Activated CD8-positive, alpha-beta memory T cell treated with anti-CD3 and anti-CD28 coated beads, Interleukin-2, amount 10 ng/mL, durations not matched to agents 7 days and 5 days (primary cell): Measurements from ENCODE around the gene PPP2R2C. TPM values are rescaled to one million over a fixed set of nuclear protein-coding genes. Genes with fewer than 3 reads are reported as not detected.

Experiments used
- ATAC-seq: fragments of 150-1000 bp; cut with Tn5 transposase; one replicate; pipeline ENCODE4 v1.10.0; 2021; ENCODE audit warnings: moderate library complexity
- CTCF ChIA-PET: fragments of 350-600 bp; sonication (Branson Sonifier 250); formaldehyde crosslinking; loops from one replicate; lab custom pipeline; 2021; ENCODE audit warnings: antibody characterized with exemption; lab: Charles Lee
- DNase-seq: peaks from one replicate; pipeline ENCODE4 v3.0.0-alpha.2; 2020
- H3K27ac Mint-ChIP-seq: one replicate; pipeline ENCODE4 v1.8.0; 2021; ENCODE audit warnings: mild to moderate bottlenecking, mixed read lengths
- H3K27me3 Mint-ChIP-seq: one replicate; pipeline ENCODE4 v1.8.0; 2021; ENCODE audit warnings: mixed read lengths
- H3K36me3 Mint-ChIP-seq: one replicate; pipeline ENCODE4 v1.8.0; 2021; ENCODE audit warnings: mild to moderate bottlenecking, mixed read lengths
- H3K4me1 Mint-ChIP-seq: one replicate; pipeline ENCODE4 v1.8.0; 2021; ENCODE audit warnings: mixed read lengths
- H3K4me3 Mint-ChIP-seq: one replicate; pipeline ENCODE4 v1.8.0; 2021; ENCODE audit warnings: mild to moderate bottlenecking, moderate library complexity, mixed read lengths
- H3K9me3 Mint-ChIP-seq: one replicate; pipeline ENCODE4 v1.8.0; 2022; ENCODE audit warnings: low read depth, mixed read lengths
- total RNA-seq, 2 experiments: library from RNA; stranded (reverse); gene quantifications; one replicate each; pipeline ENCODE4 v1.2.3, GENCODE V29; 2021

The PPP2R2C gene
- total RNA-seq, 2 experiments from 2014 or later = not detected

- Mint-ChIP-seq H3K27ac (no peak overlapping the region), H3K4me1 (no peaks in the 10 kb centered on the region), H3K27me3 (no peaks in the 10 kb centered on the region), H3K9me3 (peaks cover 7% of the 10 kb centered on the region), H3K4me3 (no peak overlapping the region), H3K36me3 (peaks cover 2% of the 10 kb centered on the region)
- DNase-seq = no peak
- ATAC-seq = no peak
- CTCF ChIA-PET = no interaction called here
Measured at GRCh38 chr4:6501171-6501570, 28.8 kb upstream of the PPP2R2C start.

GRCh38 chr4:6500481-6501140 is 28.2 kb upstream of the PPP2R2C start:
- Mint-ChIP-seq H3K36me3 (peaks cover 2% of the 10 kb centered on the region), H3K4me1 (no peaks in the 10 kb centered on the region), H3K27me3 (no peaks in the 10 kb centered on the region), H3K27ac (no peak overlapping the region), H3K9me3 (peaks cover 4% of the 10 kb centered on the region), H3K4me3 (no peak overlapping the region)
- DNase-seq (no peak), ATAC-seq (no peak)
- CTCF ChIA-PET = no interaction called here

GRCh38 chr4:6499238-6499600 is 26.8 kb upstream of the PPP2R2C start:
- peaks cover 4% of the 10 kb centered on the region for H3K9me3 Mint-ChIP-seq
- H3K36me3 Mint-ChIP-seq = no peaks in the 10 kb centered on the region
- CTCF ChIA-PET = no interaction called here
- H3K27me3 Mint-ChIP-seq = no peaks in the 10 kb centered on the region
- H3K4me1 Mint-ChIP-seq = no peaks in the 10 kb centered on the region
- no peak for ATAC-seq
- H3K4me3 Mint-ChIP-seq = no peak overlapping the region
- no peak overlapping the region for H3K27ac Mint-ChIP-seq
- no peak for DNase-seq

GRCh38 chr4:6498511-6499237 is 26.3 kb upstream of the PPP2R2C start:
- CTCF ChIA-PET = no interaction called here
- Mint-ChIP-seq H3K27me3 (peaks cover 2% of the 10 kb centered on the region), H3K9me3 (peaks cover under 1% of the 10 kb centered on the region), H3K4me1 (no peaks in the 10 kb centered on the region), H3K36me3 (no peaks in the 10 kb centered on the region), H3K4me3 (no peak overlapping the region), H3K27ac (no peak overlapping the region)
- ATAC-seq (no peak), DNase-seq (no peak)

- Mint-ChIP-seq H3K27ac (no peak overlapping the region), H3K27me3 (peaks cover 7% of the 10 kb centered on the region), H3K9me3 (no peaks in the 10 kb centered on the region), H3K36me3 (no peaks in the 10 kb centered on the region), H3K4me3 (no peak overlapping the region), H3K4me1 (no peaks in the 10 kb centered on the region)
- ATAC-seq (no peak), DNase-seq (no peak)
- CTCF ChIA-PET = no interaction called here
Measured at GRCh38 chr4:6497796-6498195, 25.4 kb upstream of the PPP2R2C start.

GRCh38 chr4:6495736-6496135 is 23.3 kb upstream of the PPP2R2C start:
- no peaks in the 10 kb centered on the region for H3K9me3 Mint-ChIP-seq
- H3K27ac Mint-ChIP-seq = no peak overlapping the region
- CTCF ChIA-PET = no interaction called here
- no peaks in the 10 kb centered on the region for H3K36me3 Mint-ChIP-seq
- no peak overlapping the region for H3K4me3 Mint-ChIP-seq
- DNase-seq (no peak), ATAC-seq (no peak)
- H3K4me1 Mint-ChIP-seq = no peaks in the 10 kb centered on the region
- peaks cover 7% of the 10 kb centered on the region for H3K27me3 Mint-ChIP-seq

- CTCF ChIA-PET = no interaction called here
- no peak overlapping the region for H3K4me3 Mint-ChIP-seq
- no peak for ATAC-seq
- no peaks in the 10 kb centered on the region for H3K9me3 Mint-ChIP-seq
- no peak overlapping the region for H3K27ac Mint-ChIP-seq
- H3K36me3 Mint-ChIP-seq = no peaks in the 10 kb centered on the region
- H3K27me3 Mint-ChIP-seq = peaks cover 7% of the 10 kb centered on the region
- no peaks in the 10 kb centered on the region for H3K4me1 Mint-ChIP-seq
- DNase-seq = no peak
Measured at GRCh38 chr4:6495296-6495590, 22.8 kb upstream of the PPP2R2C start.

- ATAC-seq = no peak
- H3K9me3 Mint-ChIP-seq = no peaks in the 10 kb centered on the region
- no peak overlapping the region for H3K4me3 Mint-ChIP-seq
- H3K27ac Mint-ChIP-seq = no peak overlapping the region
- DNase-seq = no peak
- H3K4me1 Mint-ChIP-seq = no peaks in the 10 kb centered on the region
- peaks cover 7% of the 10 kb centered on the region for H3K27me3 Mint-ChIP-seq
- CTCF ChIA-PET = no interaction called here
- no peaks in the 10 kb centered on the region for H3K36me3 Mint-ChIP-seq
Measured at GRCh38 chr4:6494431-6495295, 22.2 kb upstream of the PPP2R2C start.

- H3K36me3 Mint-ChIP-seq = no peaks in the 10 kb centered on the region
- CTCF ChIA-PET = no interaction called here
- peaks cover 13% of the 10 kb centered on the region for H3K27me3 Mint-ChIP-seq
- H3K4me3 Mint-ChIP-seq = no peak overlapping the region
- ATAC-seq (no peak), DNase-seq (no peak)
- no peaks in the 10 kb centered on the region for H3K9me3 Mint-ChIP-seq
- no peak overlapping the region for H3K27ac Mint-ChIP-seq
- no peaks in the 10 kb centered on the region for H3K4me1 Mint-ChIP-seq
Measured at GRCh38 chr4:6493658-6494304, 21.4 kb upstream of the PPP2R2C start.

- H3K4me3 Mint-ChIP-seq = no peak overlapping the region
- no peak for DNase-seq
Measured at GRCh38 chr4:6492861-6493657, 20.6 kb upstream of the PPP2R2C start.

GRCh38 chr4:6492027-6492590 is 19.7 kb upstream of the PPP2R2C start:
- ATAC-seq (no peak), DNase-seq (no peak)
- CTCF ChIA-PET = no interaction called here
- Mint-ChIP-seq H3K36me3 (no peaks in the 10 kb centered on the region), H3K9me3 (peaks cover 1% of the 10 kb centered on the region), H3K27me3 (peaks cover 24% of the 10 kb centered on the region), H3K4me1 (no peaks in the 10 kb centered on the region), H3K4me3 (no peak overlapping the region), H3K27ac (no peak overlapping the region)

More at GRCh38 chr4:6492861-6493657, 20.6 kb upstream of the PPP2R2C start:
- Mint-ChIP-seq H3K36me3 (no peaks in the 10 kb centered on the region), H3K27ac (no peak overlapping the region), H3K9me3 (no peaks in the 10 kb centered on the region), H3K27me3 (peaks cover 17% of the 10 kb centered on the region), H3K4me1 (no peaks in the 10 kb centered on the region)
- CTCF ChIA-PET = no interaction called here
- ATAC-seq = no peak

- DNase-seq = no peak
- no peak for ATAC-seq
- H3K36me3 Mint-ChIP-seq = no peaks in the 10 kb centered on the region
- peaks cover 29% of the 10 kb centered on the region for H3K27me3 Mint-ChIP-seq
- CTCF ChIA-PET = no interaction called here
- no peaks in the 10 kb centered on the region for H3K4me1 Mint-ChIP-seq
- no peak overlapping the region for H3K27ac Mint-ChIP-seq
- H3K4me3 Mint-ChIP-seq = no peak overlapping the region
- peaks cover 2% of the 10 kb centered on the region for H3K9me3 Mint-ChIP-seq
Measured at GRCh38 chr4:6491235-6491634, 18.8 kb upstream of the PPP2R2C start.

- CTCF ChIA-PET = no interaction called here
- H3K4me1 Mint-ChIP-seq = no peaks in the 10 kb centered on the region
- peaks cover 40% of the 10 kb centered on the region for H3K27me3 Mint-ChIP-seq
Measured at GRCh38 chr4:6489927-6490326, 17.5 kb upstream of the PPP2R2C start.

More at GRCh38 chr4:6489927-6490326, 17.5 kb upstream of the PPP2R2C start:
- Mint-ChIP-seq H3K4me3 (no peak overlapping the region), H3K9me3 (peaks cover 4% of the 10 kb centered on the region), H3K36me3 (no peaks in the 10 kb centered on the region), H3K27ac (no peak overlapping the region)
- ATAC-seq (no peak), DNase-seq (no peak)
